NCI-H2227 (cell line): ENCODE data around the gene CHP2.
"Not testable (repeated sequence)": the region's sequence is repeated elsewhere in the genome, so short reads cannot be mapped to it uniquely, and the experiment has no call there.

ENCODE experiments used
- DNase-seq: peaks from one replicate; lab custom pipeline; 2025; ENCODE audit not compliant: unreplicated experiment; lab: John Stamatoyannopoulos, UW

Gene CHP2

GRCh38 chr16:23745263-23745662 is 9.6 kb upstream of the CHP2 start:
- no peak for DNase-seq

- DNase-seq = no peak
These were observed 6.2 kb upstream of the CHP2 start for GRCh38 chr16:23748630-23749029.

GRCh38 chr16:23751053-23751452 is 3.8 kb upstream of the CHP2 start:
- DNase-seq = not testable (repeated sequence)

GRCh38 chr16:23753908-23754593 is 775 bp upstream of the CHP2 start:
- DNase-seq = no peak

- DNase-seq = no peak
These were observed 621 bp downstream of the CHP2 start for GRCh38 chr16:23755484-23755809.

- DNase-seq = no peak
These were observed 2.3 kb downstream of the CHP2 start for GRCh38 chr16:23757116-23757515.

GRCh38 chr16:23757937-23758619 is 3.3 kb downstream of the CHP2 start:
- DNase-seq = no peak

- DNase-seq = no peak
These were observed 11.1 kb downstream of the CHP2 start for GRCh38 chr16:23765933-23766332.

- DNase-seq = no peak
These were observed 13.8 kb downstream of the CHP2 start for GRCh38 chr16:23768581-23768980.

GRCh38 chr16:23771027-23771426 is 16.2 kb downstream of the CHP2 start:
- no peak for DNase-seq

GRCh38 chr16:23771642-23772041 is 16.8 kb downstream of the CHP2 start:
- no peak for DNase-seq

- no peak for DNase-seq
These were observed 18.5 kb downstream of the CHP2 start for GRCh38 chr16:23773339-23773738.

GRCh38 chr16:23781176-23781575 is 26.4 kb downstream of the CHP2 start:
- DNase-seq = no peak

GRCh38 chr16:23784811-23785447 is 30.1 kb downstream of the CHP2 start:
- DNase-seq = no peak

- DNase-seq = no peak
These were observed 31.0 kb downstream of the CHP2 start for GRCh38 chr16:23785842-23786241.

GRCh38 chr16:23786964-23787561 is 32.2 kb downstream of the CHP2 start:
- no peak for DNase-seq

- no peak for DNase-seq
These were observed 33.9 kb downstream of the CHP2 start for GRCh38 chr16:23788685-23789084.

GRCh38 chr16:23795378-23795777 is 40.6 kb downstream of the CHP2 start:
- DNase-seq = no peak

- no peak for DNase-seq
These were observed 42.1 kb downstream of the CHP2 start for GRCh38 chr16:23796941-23797340.

- DNase-seq = peak; percentile 77
These were observed 46.6 kb downstream of the CHP2 start for GRCh38 chr16:23801378-23801777.

GRCh38 chr16:23802776-23803175 is 48.0 kb downstream of the CHP2 start:
- no peak for DNase-seq

- DNase-seq = peak; percentile 42
These were observed 48.8 kb downstream of the CHP2 start for GRCh38 chr16:23803591-23804123.
